ENCODE measurements around the gene IFIH1. TPM values are rescaled to one million over a fixed set of nuclear protein-coding genes. Genes with fewer than 3 reads are reported as not detected.

Gene IFIH1
- total and polyA plus RNA-seq, 2 donors (not counting 3 experiments of a cell fraction or from before 2014, with no cell fraction given) = 1.3 to 6.9 TPM

DNA sequence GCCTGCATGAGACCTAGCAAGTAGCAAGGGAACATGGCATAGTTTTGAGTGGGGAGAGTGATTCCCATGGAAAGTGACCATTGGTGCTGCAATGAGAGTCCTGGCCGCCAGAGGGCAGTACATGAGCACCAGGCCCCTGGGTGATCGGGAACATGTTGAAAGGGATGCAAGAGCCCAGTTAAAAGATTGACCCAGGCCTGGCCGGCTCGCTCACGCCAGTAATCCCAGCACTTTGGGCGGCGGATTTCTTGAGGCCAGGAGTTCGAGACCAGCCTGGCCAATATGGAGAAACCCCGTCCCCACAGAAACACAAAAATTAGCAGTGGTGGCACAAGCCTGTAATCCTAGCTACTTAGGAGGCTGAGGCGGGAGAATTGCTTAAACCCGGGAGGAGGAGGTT lies 97.4 kb downstream of the IFIH1 start:
- ChIA-PET CTCF (interaction anchor here (0.7 to 16.0 kb wide), 45 partner anchors 9 to 635 kb away, joined by 3 to 1052 read pairs (median 6); partner anchors contain the start of gene IFIH1), POLR2A (no interaction called here)
- Histone ChIP-seq H2AFZ (ENCODE audit: low read depth, low read length) (peak overlapping the region; percentile 49), H3K4me3 (replicated peaks in 1 of 3; ENCODE audit: insufficient read depth in 1 of 3, low read depth in 1 of 3, low read length in 3 of 3) (no peak overlapping the region), H3K4me2 (ENCODE audit: insufficient read depth, low read length) (no peak overlapping the region), H3K27ac (ENCODE audit: insufficient read depth, low read depth, low read length) (no peak overlapping the region), H3K4me1 (ENCODE audit: control insufficient read depth, extremely low read depth, insufficient read depth, low read length) (no peaks in the 10 kb centered on the region), H3K27me3 (ENCODE audit: control insufficient read depth in 2 of 2, insufficient read depth in 2 of 2, low read length in 2 of 2) (no peaks in the 10 kb centered on the region), H3K79me2 (ENCODE audit: control insufficient read depth, insufficient read depth, low read length) (no peaks in the 10 kb centered on the region), H3K9ac (replicated peaks; ENCODE audit: extremely low read depth, insufficient read depth, low read length) (no peak overlapping the region), H3K9me1 (replicated peaks; ENCODE audit: control insufficient read depth, extremely low read depth, insufficient read depth, low read length) (no peaks in the 10 kb centered on the region), H3K9me3 (replicated peaks; ENCODE audit: control insufficient read depth, insufficient read depth, low read length) (no peaks in the 10 kb centered on the region), H3K36me3 (ENCODE audit: control insufficient read depth in 2 of 2, extremely low read depth in 1 of 2, insufficient read depth in 2 of 2, low read length in 2 of 2) (no peaks in the 10 kb centered on the region), H4K20me1 (replicated peaks; ENCODE audit: control insufficient read depth, extremely low read depth, insufficient read depth, low read length) (no peaks in the 10 kb centered on the region)
- dilution Hi-C loops (cut with MboI; ENCODE audit: extremely low pct_ligation_motif_present, low sequenced_read_pairs) (no loop called here), intact Hi-C loops (cut with micrococcal nuclease) (loop anchor here (1.0 to 5.0 kb wide), 3 partner anchors 68 to 634 kb away; partner anchors contain the start of gene GCG)
- DNase-seq (ENCODE audit: low read depth, low spot score) (peak; percentile 71), FAIRE-seq (peak; percentile 82)
- no TSS peak for BruUV-seq (replicated peaks)
- TF ChIP-seq, protein P1, sequence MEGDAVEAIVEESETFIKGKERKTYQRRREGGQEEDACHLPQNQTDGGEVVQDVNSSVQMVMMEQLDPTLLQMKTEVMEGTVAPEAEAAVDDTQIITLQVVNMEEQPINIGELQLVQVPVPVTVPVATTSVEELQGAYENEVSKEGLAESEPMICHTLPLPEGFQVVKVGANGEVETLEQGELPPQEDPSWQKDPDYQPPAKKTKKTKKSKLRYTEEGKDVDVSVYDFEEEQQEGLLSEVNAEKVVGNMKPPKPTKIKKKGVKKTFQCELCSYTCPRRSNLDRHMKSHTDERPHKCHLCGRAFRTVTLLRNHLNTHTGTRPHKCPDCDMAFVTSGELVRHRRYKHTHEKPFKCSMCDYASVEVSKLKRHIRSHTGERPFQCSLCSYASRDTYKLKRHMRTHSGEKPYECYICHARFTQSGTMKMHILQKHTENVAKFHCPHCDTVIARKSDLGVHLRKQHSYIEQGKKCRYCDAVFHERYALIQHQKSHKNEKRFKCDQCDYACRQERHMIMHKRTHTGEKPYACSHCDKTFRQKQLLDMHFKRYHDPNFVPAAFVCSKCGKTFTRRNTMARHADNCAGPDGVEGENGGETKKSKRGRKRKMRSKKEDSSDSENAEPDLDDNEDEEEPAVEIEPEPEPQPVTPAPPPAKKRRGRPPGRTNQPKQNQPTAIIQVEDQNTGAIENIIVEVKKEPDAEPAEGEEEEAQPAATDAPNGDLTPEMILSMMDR (IDR thresholded peaks at IDR 0.05; ENCODE audit: extremely low read depth in 1 of 2, insufficient read depth in 1 of 2, low read depth in 1 of 2, low read length in 2 of 2) = peak; percentile 88 to 92
- TF ChIP-seq POLR2AphosphoS5 (IDR thresholded peaks at IDR 0.05; ENCODE audit: insufficient read depth, low read depth, low read length) = no peak

DNA sequence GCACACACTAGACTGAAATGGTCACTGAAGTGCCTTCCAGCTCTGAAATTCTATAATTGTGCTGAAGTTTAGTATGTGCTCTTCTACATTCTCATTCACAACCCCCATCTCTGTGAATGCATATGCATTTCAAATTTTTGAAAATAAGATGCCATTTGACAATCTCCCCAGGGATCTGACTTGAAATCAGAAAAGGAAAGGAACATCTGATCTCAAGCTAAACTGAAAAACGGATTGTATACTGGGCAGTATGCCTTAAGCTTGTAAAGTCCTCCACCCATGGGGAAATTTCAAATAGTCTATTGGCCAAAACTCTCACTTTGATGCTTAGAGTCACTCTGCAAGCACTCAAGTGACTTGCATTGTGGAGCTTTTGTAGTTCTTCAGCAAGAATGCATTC lies 98.1 kb downstream of the IFIH1 start:
- CTCF ChIA-PET = interaction anchor here (0.6 to 16.0 kb wide), 42 partner anchors 10 to 634 kb away, joined by 3 to 1052 read pairs (median 6); partner anchors contain the start of gene IFIH1
- dilution Hi-C loops (cut with MboI; ENCODE audit: extremely low pct_ligation_motif_present, low sequenced_read_pairs) = no loop called here
- FAIRE-seq = no peak

More for the DNA sequence above, 98.1 kb downstream of the IFIH1 start:
- Histone ChIP-seq H3K27ac (ENCODE audit: insufficient read depth, low read depth, low read length) (no peak overlapping the region), H3K36me3 (ENCODE audit: control insufficient read depth in 2 of 2, extremely low read depth in 1 of 2, insufficient read depth in 2 of 2, low read length in 2 of 2) (no peaks in the 10 kb centered on the region), H3K9me1 (replicated peaks; ENCODE audit: control insufficient read depth, extremely low read depth, insufficient read depth, low read length) (no peaks in the 10 kb centered on the region), H4K20me1 (replicated peaks; ENCODE audit: control insufficient read depth, extremely low read depth, insufficient read depth, low read length) (no peaks in the 10 kb centered on the region), H3K4me3 (replicated peaks in 1 of 3; ENCODE audit: insufficient read depth in 1 of 3, low read depth in 1 of 3, low read length in 3 of 3) (no peak overlapping the region), H3K4me2 (ENCODE audit: insufficient read depth, low read length) (no peak overlapping the region), H3K4me1 (ENCODE audit: control insufficient read depth, extremely low read depth, insufficient read depth, low read length) (no peaks in the 10 kb centered on the region), H3K79me2 (ENCODE audit: control insufficient read depth, insufficient read depth, low read length) (no peaks in the 10 kb centered on the region), H2AFZ (ENCODE audit: low read depth, low read length) (no peak overlapping the region), H3K27me3 (ENCODE audit: control insufficient read depth in 2 of 2, insufficient read depth in 2 of 2, low read length in 2 of 2) (no peaks in the 10 kb centered on the region), H3K9me3 (replicated peaks; ENCODE audit: control insufficient read depth, insufficient read depth, low read length) (no peaks in the 10 kb centered on the region), H3K9ac (replicated peaks; ENCODE audit: extremely low read depth, insufficient read depth, low read length) (no peak overlapping the region)
- intact Hi-C loops (cut with micrococcal nuclease) = loop anchor here (2.0 to 5.0 kb wide), 2 partner anchors 68 to 633 kb away; partner anchors contain the start of gene GCG
- TF ChIP-seq, protein P1 (IDR thresholded peaks at IDR 0.05; ENCODE audit: extremely low read depth in 1 of 2, insufficient read depth in 1 of 2, low read depth in 1 of 2, low read length in 2 of 2) = no peak
- no peak for TF ChIP-seq EZH2 (IDR thresholded peaks at IDR 0.05; ENCODE audit: borderline replicate concordance, low read depth, low read length, severe bottlenecking)
- no peak for TF ChIP-seq POLR2AphosphoS5 (IDR thresholded peaks at IDR 0.05; ENCODE audit: insufficient read depth, low read depth, low read length)
- no peak for TF ChIP-seq FOS (IDR thresholded peaks at IDR 0.05; ENCODE audit: borderline replicate concordance, insufficient read depth, low read length)
- no peak for TF ChIP-seq JUN (IDR thresholded peaks at IDR 0.05; ENCODE audit: borderline replicate concordance, insufficient read depth, insufficient read length, low read depth)
- TF ChIP-seq, protein P2, sequence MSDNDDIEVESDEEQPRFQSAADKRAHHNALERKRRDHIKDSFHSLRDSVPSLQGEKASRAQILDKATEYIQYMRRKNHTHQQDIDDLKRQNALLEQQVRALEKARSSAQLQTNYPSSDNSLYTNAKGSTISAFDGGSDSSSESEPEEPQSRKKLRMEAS (IDR thresholded peaks at IDR 0.05; ENCODE audit: insufficient read depth, insufficient read length) = no peak
- no peak for TF ChIP-seq POLR2A (IDR thresholded peaks at IDR 0.05; ENCODE audit: low read depth, low read length)
- no peak for TF ChIP-seq GATA2 (IDR thresholded peaks at IDR 0.05; ENCODE audit: insufficient read depth, insufficient read length, low read depth, low read length)
- no peak for TF ChIP-seq MYC (IDR thresholded peaks at IDR 0.05; ENCODE audit: low read depth, low read length)
- POLR2A ChIA-PET = no interaction called here
- no TSS peak for BruUV-seq (replicated peaks)
- no peak for DNase-seq (ENCODE audit: low read depth, low spot score)

Data from endothelial cell of umbilical vein (primary cell).